GM21737 (cell line): Measurements from ENCODE around the gene CDC42SE2.

ENCODE experiments used
- ATAC-seq: cut with Tn5 transposase; IDR thresholded peaks from one replicate; pipeline ENCODE4 v1.9.1; 2021; ENCODE audit warnings: mild to moderate bottlenecking, moderate library complexity; ENCODE audit not compliant: unreplicated experiment

CDC42SE2 gene, protein sequence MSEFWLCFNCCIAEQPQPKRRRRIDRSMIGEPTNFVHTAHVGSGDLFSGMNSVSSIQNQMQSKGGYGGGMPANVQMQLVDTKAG

DNA sequence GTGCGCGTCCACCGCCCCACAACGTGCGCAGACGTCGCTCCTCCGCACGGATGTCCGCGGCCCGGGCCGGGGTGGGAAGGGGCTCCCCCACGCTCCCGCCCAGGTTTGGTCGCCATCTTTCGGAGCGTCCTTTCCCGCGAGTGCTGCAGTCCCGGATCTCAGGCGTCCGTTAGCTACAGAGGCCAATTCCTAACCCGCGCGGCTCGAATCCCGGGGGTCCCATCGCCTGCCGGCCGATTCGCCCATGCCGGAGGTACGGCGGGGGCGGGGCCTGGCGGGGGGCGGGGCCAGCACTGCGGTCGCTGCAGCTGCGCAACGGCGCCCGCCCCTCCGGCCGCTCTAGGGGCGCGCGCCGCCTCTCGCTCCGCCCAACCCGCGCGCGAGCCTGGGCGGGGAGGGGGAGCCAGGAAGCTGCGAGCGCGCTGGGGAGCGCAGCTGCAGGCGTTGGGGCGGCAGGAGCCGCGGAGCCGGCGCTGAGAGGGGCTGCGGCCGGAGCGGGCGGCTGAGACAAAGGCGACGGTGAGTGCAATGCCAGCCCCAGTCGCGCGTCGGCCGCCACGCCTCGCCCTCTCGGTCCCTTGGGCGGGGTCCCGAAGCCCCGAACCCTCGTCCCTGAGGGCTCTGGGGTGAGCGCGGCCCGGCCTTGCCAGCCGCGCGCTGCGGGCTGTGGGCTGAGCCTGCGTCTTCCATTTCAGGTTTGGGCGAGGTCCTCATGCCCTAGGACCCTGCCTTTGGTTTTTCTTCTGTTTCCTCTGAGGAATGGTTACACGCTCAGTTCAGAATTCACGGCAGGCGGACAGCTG, at the start of gene CDC42SE2:
CDC42SE2 (plus strand) TSS at position 406 of the 803 bp plus-strand sequence. CDS start 95,441 bp downstream, outside the sequence.
- peak; percentile 86 for ATAC-seq

DNA sequence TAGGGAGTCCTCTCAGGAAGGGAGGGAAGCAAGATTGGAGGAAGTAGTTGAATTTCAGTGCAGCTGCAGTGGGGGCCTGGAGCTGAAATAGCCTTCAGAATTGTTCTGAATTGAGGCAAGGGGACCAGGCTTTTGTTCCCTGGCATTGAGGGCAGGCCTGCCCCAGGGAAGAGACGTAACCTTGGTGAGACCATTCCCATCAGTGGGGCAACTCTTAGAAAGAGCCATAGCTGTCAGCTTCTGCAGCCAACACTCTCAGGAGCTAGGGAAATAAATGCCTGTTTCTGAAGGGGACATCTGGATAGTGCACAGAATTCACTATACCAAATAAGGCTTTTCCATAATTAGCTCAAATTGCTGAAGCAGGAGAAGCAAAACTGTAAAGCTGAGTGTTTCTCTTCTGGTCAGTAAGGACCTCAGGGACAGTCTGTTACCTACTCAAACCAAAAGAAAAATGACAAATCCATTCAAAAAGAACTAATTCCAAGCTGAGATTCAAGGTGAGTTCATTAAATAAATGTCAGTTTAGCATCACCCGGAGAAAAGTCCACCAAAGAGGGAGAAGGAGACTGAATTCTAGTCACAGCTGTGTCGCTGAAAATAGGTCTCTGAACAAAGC, 49.1 kb upstream of the CDC42SE2 start:
- no peak for ATAC-seq

DNA sequence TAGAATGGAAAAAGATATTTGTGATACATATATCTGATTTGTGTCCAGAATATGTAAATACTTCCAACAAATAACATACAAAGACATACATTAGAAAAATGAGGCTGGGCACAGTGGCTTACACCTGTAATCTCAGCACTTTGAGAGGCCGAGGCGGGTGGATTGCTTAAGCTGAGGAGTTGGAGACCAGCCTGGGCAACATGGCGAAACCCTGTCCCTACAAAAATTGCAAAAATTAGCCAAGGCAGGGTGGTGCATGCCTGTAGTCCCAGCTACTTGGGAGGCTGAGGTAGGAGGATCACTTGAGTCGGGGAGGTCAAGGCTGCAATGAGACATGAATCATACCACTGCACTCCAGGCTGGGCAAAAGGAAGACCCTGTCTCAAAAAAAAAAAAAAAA, 46.1 kb upstream of the CDC42SE2 start:
- ATAC-seq: no peak

DNA sequence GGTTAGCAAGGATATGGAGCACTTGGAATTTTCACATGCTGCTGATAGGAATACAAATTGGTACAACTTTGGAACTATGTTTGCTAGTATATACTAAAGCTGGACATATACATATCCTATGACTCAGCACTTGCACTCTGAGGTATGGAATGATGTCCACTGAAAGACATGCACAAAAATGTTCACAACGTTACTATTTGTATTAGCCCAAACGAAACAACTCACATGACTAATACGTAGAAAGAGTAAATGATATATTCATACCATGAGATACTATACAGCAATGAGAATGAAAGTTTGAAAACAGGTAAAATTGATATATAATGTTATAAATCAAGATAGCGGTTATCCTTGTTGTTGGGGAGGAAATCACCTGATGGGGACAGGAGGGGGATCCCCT, 45.5 kb upstream of the CDC42SE2 start:
- no peak for ATAC-seq

DNA sequence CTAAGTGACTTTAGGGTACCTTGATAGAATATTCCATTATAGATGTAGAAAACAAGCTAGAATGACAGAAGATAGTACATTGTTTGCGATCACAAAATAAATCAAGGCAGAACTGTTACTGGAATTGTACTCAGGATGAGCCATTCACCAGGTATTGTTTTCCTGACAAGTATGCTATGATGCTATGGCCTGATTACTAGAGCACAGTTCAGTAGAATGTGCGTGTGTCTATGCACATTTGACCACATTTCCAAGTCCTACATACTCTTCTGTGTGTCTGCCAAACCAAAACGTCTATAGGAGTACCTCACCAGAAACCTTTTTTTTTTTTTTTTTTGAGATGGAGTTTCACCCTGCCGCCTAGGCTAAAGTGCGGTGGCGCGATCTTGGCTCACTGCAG, 43.3 kb upstream of the CDC42SE2 start:
- ATAC-seq: no peak

DNA sequence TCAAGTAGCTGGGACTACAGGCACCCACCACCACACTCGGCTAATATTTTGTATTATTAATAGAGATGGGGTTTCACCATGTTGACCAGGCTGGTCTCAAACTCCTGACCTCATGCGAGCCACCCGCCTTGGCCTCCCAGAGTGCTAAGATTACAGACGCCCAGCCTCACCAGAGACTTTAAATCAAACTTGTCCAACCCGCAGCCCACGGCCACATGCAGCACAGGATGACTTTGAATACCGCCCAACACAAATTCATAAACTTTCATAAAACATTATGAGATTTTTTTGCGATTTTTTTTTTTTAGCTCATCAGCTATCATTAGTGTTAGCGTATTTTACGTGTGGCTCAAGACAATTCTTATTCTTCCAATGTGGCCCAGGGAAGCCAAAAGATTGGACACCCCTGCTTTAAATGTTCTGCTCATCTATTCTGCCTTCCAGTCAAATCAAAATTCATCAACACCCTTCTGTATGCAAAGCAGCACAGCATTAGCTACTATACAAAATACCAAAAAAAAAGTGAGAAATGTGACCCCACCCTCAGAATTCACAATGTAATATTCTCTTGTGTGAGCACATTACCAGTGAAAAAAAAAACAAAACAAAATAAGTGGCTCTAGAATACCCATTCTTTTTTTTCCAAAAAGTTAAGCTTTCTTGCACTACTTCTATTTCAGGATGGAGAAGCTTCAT, 42.7 kb upstream of the CDC42SE2 start:
- ATAC-seq: no peak

DNA sequence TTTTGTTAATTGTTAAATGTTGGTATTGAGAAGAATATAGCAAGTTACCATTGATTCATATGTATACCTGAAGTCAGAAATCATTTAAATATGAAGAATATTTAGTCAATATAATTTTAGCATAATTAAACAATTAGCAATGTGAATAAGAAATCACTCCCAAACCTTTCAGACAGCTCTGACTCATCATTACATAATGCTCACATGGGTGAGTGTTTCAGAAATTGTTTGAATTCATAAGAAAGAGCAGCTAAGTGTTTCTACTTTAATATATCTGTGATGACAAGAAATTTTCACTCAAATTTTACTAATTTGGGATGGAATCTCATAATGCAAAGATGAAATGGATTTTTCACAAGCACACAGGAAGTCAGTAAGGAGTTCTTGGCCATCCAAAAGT, 42.0 kb upstream of the CDC42SE2 start:
- ATAC-seq: no peak

DNA sequence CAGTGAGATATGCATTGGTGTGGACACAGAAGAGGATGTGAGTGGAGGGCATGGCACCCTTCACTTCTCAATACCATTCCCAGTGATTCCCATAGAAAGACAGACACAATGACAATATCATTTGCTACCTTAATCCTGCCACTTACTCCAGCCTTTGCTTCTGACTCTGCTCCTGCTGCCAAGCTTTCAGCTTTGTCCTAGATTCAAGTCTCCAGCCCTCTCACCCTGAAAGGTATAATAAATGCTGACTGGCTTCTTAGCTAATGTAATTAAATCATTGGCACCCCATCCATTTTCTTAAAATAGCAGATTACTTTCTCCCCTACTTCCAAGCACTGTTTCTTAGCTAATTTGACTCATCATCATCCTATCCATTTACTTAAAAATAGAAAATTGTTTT, 41.1 kb upstream of the CDC42SE2 start:
- no peak for ATAC-seq

DNA sequence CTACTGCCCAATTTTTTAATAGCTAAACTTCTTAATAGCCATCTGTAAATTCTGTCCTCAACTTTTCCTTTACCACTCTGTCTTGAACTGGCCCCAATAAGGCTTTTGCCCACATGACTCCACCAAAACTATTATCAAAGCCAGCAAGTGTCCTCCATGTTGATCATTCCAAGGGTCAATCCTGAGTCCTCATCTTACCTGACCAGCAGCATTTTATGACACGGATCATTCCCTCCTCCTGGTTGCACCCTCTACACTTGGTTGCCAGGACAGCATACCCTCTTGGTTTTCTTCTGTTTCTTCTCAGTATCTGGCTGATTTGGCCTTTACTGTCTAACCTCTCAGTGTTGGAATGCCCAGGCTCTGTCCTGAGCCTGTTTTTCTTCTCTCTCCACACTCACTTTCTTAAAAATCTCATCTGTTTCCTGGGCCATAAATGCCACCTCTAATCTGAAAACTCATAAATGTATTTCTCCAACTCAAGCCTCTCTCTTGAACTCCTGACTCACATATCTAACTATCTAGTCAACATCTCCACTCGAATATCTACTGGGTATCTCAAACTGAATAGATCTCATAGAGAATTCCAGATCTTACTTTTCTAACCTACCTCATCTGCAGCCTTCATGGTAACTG, 40.0 kb upstream of the CDC42SE2 start:
- no peak for ATAC-seq

DNA sequence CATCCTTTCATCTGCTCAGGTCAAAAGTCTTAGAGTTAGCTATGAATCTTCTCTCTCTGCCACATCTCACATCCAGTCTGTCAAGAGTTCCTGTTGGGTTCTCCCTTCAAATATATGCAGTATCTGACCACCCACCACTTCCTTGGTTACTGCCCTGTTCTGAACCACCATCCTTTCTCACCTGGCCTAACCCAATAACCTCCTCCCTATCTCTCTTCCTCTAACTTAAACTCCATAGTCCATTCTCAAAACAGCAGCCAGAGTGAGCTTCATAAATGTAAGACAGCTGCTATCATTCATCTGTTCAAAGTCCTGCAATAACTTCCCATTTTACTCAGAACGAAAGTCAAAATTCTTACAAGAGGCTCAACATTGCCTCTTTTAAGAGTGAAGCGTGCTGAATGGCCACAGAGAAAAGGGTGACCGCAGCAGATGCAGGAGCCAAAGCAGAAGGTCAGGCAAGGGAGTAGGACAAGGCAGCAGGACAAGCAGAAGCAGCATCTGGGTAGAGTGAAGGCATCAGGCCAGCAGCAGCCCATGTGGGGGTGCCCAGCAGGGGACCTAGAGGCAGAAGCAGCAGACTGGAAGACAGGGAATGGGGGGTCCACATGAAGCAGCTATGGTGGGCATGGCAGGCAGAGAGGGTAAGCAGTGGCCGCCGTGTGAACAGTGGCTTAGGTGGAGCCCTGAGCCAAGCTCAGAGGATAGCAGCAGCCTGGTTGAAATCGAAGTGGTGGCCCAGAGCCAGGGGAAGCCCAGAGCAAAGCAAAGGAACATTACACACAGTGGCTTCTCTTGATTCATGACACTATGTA, 39.3 kb upstream of the CDC42SE2 start:
- peak; percentile 80 for ATAC-seq

DNA sequence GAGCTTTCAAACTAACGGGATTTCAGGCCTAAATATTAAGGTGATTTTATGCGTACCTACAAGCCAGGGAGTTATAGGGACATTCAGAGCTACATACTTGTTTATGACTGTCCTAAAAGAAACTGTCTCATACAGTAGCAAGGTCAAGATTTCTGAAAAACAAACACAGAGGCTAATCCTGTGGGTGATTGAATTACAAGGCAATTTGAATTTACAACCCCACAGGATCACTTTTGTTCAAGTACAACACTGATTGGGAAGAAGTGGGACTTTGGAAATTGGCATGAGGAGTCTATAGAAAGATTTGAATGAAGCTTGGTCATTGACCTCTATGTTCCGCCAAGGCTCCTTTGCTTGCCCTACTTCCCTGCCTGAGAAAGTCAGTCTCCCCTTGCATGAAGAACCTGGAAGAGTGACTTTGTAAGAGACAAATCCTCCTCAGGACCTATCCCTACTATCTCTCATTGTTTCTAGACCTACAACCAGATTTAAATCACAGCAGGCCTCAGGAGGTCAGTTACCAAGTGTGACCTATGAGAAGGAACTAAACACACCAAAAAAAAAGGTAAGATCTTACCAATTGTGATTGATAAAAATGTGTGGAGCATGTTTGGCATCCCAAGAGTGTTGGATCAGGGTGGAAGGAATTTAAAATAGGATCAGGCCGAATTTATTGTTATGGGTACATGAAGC, 38.4 kb upstream of the CDC42SE2 start:
- ATAC-seq: no peak

DNA sequence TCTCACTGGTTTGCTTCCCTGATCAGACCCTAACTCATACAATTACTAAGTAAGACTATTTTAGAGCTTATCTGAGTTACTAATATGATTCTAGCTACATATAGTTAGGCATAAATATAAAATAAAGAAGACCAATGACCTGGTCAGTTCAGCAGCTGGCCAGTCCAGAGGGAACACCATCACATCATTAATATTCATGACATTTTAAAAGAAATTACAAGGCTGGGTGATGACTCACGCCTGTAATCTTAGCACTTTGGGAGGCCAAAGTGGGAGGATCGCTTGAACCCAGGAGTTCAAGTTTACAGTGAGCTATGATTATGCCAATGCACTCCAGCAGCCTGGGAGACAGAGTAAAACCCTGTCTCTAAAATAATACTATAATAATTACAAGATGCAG, 37.0 kb upstream of the CDC42SE2 start:
- no peak for ATAC-seq

DNA sequence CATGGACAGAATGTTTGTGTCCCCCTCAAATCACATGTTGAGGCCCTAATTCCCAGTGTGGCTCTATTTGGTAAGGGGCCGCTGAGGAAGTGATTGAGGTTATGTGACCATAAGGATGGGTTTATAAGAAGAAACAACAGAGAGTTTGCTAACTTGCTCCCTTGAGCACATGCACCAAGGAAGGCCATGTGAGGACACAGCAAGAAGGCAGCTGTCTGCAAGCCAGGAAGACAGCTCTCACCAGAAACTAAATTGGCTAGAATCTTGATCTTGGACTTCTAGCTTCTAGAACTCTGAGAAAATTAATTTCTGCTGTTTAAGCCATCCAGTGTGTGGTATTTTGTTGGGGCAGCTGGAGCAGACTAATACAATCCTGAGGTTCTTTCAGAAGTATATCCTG, 35.2 kb upstream of the CDC42SE2 start:
- no peak for ATAC-seq

DNA sequence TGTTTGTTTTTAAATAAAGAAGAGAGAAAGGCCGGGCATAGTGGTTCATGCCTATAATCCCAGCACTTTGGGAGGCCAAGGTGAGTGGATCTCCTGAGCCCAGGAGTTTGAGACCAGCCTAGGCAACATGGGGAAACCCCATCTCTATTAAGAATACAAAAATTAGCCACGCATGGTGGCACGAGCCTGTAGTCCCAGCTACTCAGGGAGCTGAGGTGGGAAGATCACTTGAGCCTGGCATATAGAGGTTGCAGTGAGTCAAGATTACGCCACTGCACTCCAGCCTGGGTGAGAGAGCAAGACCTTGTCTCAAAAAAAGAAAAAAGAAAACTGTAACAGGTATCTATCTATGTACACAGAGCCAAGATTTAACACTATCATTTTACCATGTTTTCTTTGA, 34.2 kb upstream of the CDC42SE2 start:
- no peak for ATAC-seq

DNA sequence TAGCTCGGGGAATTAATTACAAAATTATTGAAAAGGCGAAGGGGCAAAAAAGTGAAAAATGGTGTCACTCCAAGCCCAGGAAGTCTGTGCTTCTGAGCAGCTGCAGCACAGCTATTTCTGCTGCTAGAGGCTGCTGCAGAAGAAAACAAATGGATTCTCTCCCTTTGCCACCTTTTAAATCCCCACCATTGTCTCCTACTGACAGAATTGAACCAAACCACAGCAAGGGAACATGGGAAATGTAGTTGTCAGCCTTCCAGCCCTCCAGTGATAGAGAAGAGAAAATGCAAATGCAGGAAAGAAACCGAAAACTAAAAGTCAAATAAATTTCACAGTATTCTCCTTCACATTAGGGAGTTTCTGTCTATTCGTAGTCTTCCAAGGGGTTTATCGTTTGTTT, 33.4 kb upstream of the CDC42SE2 start:
- ATAC-seq: peak; percentile 64

DNA sequence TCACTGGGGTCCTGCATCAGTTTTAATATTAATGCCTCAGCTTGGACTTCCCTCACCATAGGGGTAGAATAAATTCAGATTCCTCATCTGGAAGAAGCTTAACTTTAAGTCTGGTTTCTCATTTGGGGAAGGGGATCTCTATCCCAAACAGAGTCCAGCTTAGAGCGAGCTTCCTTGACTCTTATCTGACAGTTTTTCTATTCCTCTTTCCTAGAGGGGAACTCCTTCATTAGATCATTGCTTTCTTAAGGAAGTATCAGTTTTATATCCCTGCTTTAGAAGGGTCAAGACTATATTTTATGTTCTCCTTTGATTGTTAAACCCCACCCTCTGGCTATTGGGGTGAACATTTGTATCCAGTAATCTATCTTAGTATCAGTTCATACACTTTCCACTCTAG, 24.2 kb upstream of the CDC42SE2 start:
- no peak for ATAC-seq

DNA sequence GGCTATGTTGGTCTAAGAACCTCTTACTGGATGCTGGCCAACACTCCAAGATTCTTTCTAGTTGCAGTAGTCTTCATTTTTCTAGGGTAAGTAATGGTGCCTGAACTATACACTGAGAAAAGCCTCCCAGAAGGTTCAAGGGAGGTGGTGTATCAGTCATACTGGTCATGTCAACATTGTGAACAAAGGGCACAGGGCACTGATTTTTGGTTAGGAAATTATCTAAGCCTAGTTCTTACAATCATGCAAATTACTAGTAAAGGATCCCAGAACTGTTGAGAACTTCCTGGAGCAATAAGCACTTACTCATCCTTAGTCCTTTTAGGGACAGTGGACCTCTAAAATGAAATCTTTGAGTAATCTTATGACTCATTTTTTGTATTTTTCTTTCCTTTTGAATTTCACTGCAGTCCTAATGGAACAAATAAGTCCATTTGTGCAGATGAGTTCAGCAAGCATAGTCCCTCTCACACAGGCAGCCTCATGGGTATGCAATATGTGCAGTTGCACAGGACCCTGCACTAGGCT, 21.1 kb upstream of the CDC42SE2 start:
- no peak for ATAC-seq

DNA sequence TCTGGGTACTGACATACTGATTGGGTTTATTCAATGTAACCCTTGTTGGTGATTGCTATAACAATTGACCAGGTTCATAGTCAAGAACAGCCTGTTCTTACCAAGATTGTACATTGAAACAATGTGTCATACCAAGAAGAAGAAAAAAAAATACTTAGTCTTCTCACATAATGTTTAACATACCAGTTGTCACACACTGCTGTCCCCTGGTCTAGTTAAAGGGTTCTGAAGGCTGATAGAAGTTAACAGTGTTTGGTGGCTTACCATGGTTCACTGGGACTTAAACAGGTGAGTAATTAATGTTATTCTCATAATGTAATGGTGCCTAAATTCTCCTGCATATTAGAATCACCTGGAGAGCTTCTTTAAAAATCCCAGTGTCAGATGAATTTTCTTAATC, 18.5 kb upstream of the CDC42SE2 start:
- no peak for ATAC-seq

DNA sequence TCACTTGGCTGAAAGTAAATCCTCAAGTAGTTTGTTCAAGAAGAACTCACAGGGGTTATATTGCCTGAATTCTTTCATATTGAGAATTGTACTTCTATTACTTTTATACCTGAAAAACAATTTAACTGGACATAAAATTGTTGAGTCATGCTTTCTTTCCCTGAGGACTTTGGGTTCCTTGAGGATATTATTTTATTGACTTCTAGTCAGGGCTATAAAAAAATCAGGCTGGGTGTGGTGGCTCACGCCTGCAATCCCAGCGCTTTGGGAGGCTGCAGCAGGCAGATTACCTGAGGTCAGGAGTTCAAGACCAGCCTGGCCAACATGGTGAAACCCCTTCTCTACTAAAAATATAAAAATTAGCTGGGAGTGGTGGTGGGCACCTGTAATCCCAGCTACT, 17.9 kb upstream of the CDC42SE2 start:
- no peak for ATAC-seq

DNA sequence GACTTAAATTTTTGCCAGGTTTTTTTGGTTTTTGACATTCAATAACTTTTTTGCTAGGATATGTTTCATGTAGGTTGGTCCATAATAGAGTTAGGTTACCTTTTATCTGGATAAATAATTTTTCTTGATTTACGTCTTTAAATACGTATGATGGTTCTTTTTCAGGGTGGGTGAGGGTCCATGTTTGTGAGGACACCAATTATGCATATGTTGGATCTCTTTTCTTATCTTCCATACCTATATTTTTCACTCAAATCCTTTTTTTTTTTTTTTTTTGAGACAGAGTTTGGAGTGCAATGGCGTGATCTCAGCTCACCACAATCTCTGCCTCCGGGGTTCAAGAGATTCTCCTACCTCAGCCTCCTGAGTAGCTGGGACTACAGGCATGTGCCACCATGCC, 17.3 kb upstream of the CDC42SE2 start:
- no peak for ATAC-seq
